Measurements from ENCODE around the gene PCBP3.

PCBP3 gene

GRCh38 chr21:45721671-45722070, 78.1 kb downstream of the PCBP3 start:
- no peak for TF ChIP-seq EZH2phosphoT487 (conservative IDR thresholded peaks at IDR 0.05; ENCODE audit: low read length)
- no peak for TF ChIP-seq CTCF (IDR thresholded peaks at IDR 0.05; ENCODE audit: insufficient read depth, low read length, poor library complexity, severe bottlenecking)
- H3F3A ChIP-seq (ENCODE audit: insufficient read depth) = no peaks in the 10 kb centered on the region
- H3K4me2 ChIP-seq (ENCODE audit: low read depth, low read length, poor library complexity, severe bottlenecking) = no peak overlapping the region
- H3K4me3 ChIP-seq (ENCODE audit: insufficient read depth, low read length, poor library complexity, severe bottlenecking) = no peak overlapping the region
- H3K9ac ChIP-seq (ENCODE audit: low read length) = no peak overlapping the region
- no peaks in the 10 kb centered on the region for H3K36me3 ChIP-seq (ENCODE audit: low read length)
- H3K9me3 ChIP-seq (ENCODE audit: insufficient read depth, low read length) = no peaks in the 10 kb centered on the region
- H3K9me2 ChIP-seq (replicated peaks; ENCODE audit: insufficient read depth, low read length) = no peaks in the 10 kb centered on the region
- no peaks in the 10 kb centered on the region for H3K79me2 ChIP-seq (ENCODE audit: insufficient read depth, low read length)
- no peaks in the 10 kb centered on the region for H4K20me1 ChIP-seq (ENCODE audit: low read depth, low read length)
- H3K27me3 ChIP-seq (ENCODE audit: low read length) = no peaks in the 10 kb centered on the region
- no peak overlapping the region for H2AFZ ChIP-seq (ENCODE audit: low read depth, low read length, severe bottlenecking)
- no peak overlapping the region for H3K27ac ChIP-seq (ENCODE audit: low read depth, low read length)

GRCh38 chr21:45723049-45723958, 79.8 kb downstream of the PCBP3 start:
- no peaks in the 10 kb centered on the region for H3K79me2 ChIP-seq (ENCODE audit: insufficient read depth, low read length)
- no peaks in the 10 kb centered on the region for H3K9me3 ChIP-seq (ENCODE audit: insufficient read depth, low read length)
- H3K4me2 ChIP-seq (ENCODE audit: low read depth, low read length, poor library complexity, severe bottlenecking) = no peak overlapping the region
- H3K9ac ChIP-seq (ENCODE audit: low read length) = no peak overlapping the region
- no peaks in the 10 kb centered on the region for H3F3A ChIP-seq (ENCODE audit: insufficient read depth)
- H4K20me1 ChIP-seq (ENCODE audit: low read depth, low read length) = no peaks in the 10 kb centered on the region
- H3K27me3 ChIP-seq (ENCODE audit: low read length) = no peaks in the 10 kb centered on the region
- no peak overlapping the region for H2AFZ ChIP-seq (ENCODE audit: low read depth, low read length, severe bottlenecking)
- no peak overlapping the region for H3K4me3 ChIP-seq (ENCODE audit: insufficient read depth, low read length, poor library complexity, severe bottlenecking)
- H3K9me2 ChIP-seq (replicated peaks; ENCODE audit: insufficient read depth, low read length) = no peaks in the 10 kb centered on the region
- no peaks in the 10 kb centered on the region for H3K36me3 ChIP-seq (ENCODE audit: low read length)
- H3K27ac ChIP-seq (ENCODE audit: low read depth, low read length) = no peak overlapping the region
- TF ChIP-seq EZH2phosphoT487 (conservative IDR thresholded peaks at IDR 0.05; ENCODE audit: low read length) = no peak
- TF ChIP-seq CTCF (IDR thresholded peaks at IDR 0.05; ENCODE audit: insufficient read depth, low read length, poor library complexity, severe bottlenecking) = no peak

GRCh38 chr21:45724345-45724961, 80.9 kb downstream of the PCBP3 start:
- no peak overlapping the region for H3K27ac ChIP-seq (ENCODE audit: low read depth, low read length)
- H3K79me2 ChIP-seq (ENCODE audit: insufficient read depth, low read length) = no peaks in the 10 kb centered on the region
- H4K20me1 ChIP-seq (ENCODE audit: low read depth, low read length) = no peaks in the 10 kb centered on the region
- H3K9me3 ChIP-seq (ENCODE audit: insufficient read depth, low read length) = no peaks in the 10 kb centered on the region
- H3K4me2 ChIP-seq (ENCODE audit: low read depth, low read length, poor library complexity, severe bottlenecking) = no peak overlapping the region
- TF ChIP-seq CTCF (IDR thresholded peaks at IDR 0.05; ENCODE audit: insufficient read depth, low read length, poor library complexity, severe bottlenecking) (no peak), EZH2phosphoT487 (conservative IDR thresholded peaks at IDR 0.05; ENCODE audit: low read length) (no peak)
- H3K9ac ChIP-seq (ENCODE audit: low read length) = no peak overlapping the region
- no peak overlapping the region for H3K4me3 ChIP-seq (ENCODE audit: insufficient read depth, low read length, poor library complexity, severe bottlenecking)
- no peaks in the 10 kb centered on the region for H3F3A ChIP-seq (ENCODE audit: insufficient read depth)
- no peaks in the 10 kb centered on the region for H3K9me2 ChIP-seq (replicated peaks; ENCODE audit: insufficient read depth, low read length)
- no peak overlapping the region for H2AFZ ChIP-seq (ENCODE audit: low read depth, low read length, severe bottlenecking)
- H3K27me3 ChIP-seq (ENCODE audit: low read length) = no peaks in the 10 kb centered on the region
- no peaks in the 10 kb centered on the region for H3K36me3 ChIP-seq (ENCODE audit: low read length)

Data from SU-DHL-6 (cell line).